Renal cortex interstitium (tissue), 11 donors: Measurements from ENCODE around the gene INPP4B. TPM values are rescaled to one million over a fixed set of nuclear protein-coding genes. Genes with fewer than 3 reads are reported as not detected.

Experiments
- DNase-seq, 11 donors: peaks; one replicate each; pipeline ENCODE4 v3.0.0-alpha.2; 2013; ENCODE audit warnings: low read depth in 9 of 11, low spot score in 4 of 11; ENCODE audit errors: extremely low read depth in 1 of 11
- polyA plus RNA-seq, 3 donors: library from polyadenylated mRNA; unstranded; fragments of 120-200 nt; gene quantifications; one replicate each; pipeline ENCODE4 v1.2.1, GENCODE V29; 2013; ENCODE audit not compliant: insufficient read length in 3 of 3

INPP4B gene
- polyA plus RNA-seq, 3 donors, result 9.2 to 11.7 (median 9.4) TPM

GRCh38 chr4:142352712-142353111 is 493.4 kb downstream of the INPP4B start:
- DNase-seq, result no peak

DNA sequence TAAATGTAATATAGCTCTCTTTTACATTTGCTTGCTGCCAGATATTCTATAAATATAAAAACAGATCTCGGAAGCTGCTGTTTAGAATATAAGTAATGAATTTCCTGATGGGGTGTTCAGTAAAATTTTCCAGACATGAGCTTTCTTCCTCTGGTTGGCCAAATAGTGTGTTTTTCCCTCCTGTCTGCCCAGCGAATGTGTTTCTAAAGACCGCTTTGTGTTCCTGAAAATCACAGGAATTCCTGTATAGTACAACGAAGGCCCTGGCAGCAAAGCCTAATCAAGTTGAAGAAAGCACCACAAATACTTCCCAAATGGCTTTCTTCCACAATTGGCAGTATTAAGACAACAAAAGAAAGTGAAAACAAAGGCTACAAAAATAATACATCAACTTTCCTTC is 494.1 kb downstream of the INPP4B start:
- no peak for DNase-seq

DNA sequence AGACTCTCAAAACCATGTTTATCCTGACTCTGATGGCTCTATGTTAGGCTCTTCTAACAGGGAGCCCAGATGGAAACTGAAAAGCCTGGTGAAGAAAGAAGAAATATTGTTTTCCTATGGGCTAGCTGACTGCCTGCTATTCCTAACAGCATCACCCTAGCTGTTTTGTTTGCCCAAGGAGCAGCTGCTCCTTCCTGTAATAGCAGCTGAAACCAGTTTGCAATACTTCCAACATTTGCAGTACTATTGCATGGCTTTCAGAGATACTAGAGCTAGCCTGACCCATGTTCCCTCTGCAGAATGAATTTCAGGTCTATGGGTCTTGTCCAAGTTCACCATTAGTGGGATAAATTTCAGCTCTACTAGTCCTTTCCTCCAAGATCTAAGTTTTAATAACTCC is 495.2 kb downstream of the INPP4B start:
- DNase-seq, result no peak

DNA sequence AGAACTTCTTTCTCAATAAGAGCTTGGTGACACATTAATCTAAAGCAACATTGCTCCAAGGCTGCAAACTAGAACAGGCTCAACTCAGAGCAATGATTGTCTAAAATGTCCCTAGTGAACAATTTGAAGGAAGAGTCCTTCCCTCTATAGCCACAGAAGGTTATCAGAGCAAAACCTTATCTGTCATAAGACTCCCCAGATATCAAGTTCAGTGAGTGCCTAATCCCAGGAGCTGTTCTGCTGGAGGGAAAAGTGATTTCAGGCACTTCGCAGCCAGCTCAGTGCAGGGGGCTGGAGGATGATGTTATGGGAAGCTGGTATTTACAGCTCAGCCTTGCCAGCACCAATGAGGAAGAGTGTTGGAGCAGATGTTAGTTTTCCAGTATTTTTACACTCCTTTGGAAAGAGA is 497.5 kb downstream of the INPP4B start:
- no peak for DNase-seq

DNA sequence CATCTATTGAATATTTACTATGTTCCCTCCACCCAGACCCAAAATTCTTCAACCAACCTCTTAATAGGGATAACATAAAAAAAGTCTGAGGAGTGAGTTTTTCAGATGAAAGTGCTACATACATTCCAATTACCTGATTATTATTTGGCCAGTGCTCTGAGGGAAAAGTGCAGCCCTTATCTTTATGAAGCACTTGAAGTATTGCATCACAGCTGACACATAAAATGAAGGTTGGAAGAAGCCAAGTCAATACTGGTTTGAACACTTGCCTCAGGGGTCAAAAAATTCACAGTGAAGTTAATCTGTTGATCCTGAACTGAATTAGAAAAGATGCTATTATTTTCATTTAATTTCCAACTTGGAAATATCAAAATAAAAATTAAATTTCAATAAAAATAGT is 498.9 kb downstream of the INPP4B start:
- no peak for DNase-seq

- DNase-seq, result no peak
These were observed 500.2 kb downstream of the INPP4B start for GRCh38 chr4:142345924-142346323.

GRCh38 chr4:142341268-142341667 is 504.8 kb downstream of the INPP4B start:
- DNase-seq, result no peak

DNA sequence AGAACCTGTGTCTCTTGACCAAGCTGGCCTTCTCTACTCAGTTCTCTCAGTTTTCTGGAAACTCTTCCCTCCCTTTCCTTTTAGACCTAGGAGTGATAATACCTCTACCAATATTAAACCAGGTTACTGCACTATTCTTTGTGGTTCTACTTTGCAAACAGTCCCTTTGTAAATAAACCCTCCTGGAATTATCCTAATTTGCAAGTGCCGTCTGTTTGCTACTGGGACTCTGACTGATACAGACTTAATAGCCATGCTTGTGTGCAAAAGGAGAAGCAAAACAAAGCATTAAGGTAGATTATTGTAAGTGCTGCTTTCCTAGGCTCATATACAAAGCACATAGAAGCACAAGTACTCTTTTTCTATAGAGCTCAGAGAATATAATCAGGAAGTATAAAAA is 507.0 kb downstream of the INPP4B start:
- no peak for DNase-seq

- no peak for DNase-seq
These were observed 509.7 kb downstream of the INPP4B start for GRCh38 chr4:142336251-142336934.

DNA sequence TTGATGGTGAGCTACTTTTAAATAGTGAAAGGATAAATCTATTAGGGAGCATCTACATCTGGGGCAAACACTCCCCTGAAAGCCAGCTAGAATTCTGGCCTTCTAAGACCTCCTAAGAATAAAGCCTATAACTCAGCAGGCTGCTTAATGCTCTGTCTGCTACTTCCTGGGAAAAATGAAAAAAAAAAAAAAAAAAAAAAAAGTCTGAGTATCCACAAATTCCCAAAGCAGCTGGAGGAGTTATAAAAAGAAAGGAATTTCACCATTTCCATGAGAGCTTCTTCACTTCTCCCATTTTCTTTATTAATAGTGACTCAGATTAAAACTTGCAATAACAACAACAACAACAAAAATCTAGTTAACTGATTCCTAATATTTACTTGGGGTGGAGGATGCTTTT is 511.2 kb downstream of the INPP4B start:
- DNase-seq, result no peak

DNA sequence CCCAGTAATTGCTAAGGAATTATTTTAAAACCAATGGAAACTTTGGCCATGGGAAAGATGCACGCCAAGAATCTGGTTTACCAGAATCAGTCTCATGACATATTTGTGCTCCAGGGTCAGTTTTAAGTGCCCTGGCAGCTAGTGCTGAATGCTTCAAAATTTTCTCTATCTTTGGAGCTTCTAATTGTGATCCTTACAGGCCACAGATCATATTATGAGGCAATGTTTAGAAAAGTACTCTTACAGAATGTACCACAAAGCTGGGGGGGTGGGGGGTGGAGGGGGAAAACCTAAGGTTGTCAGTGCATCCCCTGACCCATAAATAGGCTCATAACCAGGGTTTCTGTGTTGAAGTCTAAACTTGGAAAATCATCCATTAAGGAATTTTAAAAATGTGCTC is 514.5 kb downstream of the INPP4B start:
- no peak for DNase-seq

DNA sequence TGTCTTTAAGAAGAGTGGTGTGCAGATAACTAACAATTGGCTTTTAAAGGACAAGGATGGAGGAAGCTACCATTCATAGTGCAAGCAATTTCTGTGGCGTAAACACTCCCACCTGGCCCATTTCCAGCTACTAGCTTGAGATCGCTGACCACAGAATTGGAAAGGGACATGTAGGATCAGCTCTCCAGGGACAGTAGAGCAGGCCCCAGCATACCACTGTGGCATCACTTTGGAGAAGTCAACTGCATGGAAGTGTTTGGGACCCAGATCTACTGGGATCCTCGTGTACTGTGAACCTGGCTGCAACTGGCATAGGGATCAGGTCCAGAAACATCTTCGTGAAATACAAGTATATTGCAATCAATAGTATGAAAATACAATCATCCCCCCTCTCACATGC is 515.0 kb downstream of the INPP4B start:
- DNase-seq, result no peak

GRCh38 chr4:142330311-142330710 is 515.8 kb downstream of the INPP4B start:
- no peak for DNase-seq

- no peak for DNase-seq
These were observed 516.8 kb downstream of the INPP4B start for GRCh38 chr4:142329313-142329712.

GRCh38 chr4:142326181-142326580 is 519.9 kb downstream of the INPP4B start:
- DNase-seq, result no peak

- DNase-seq, result no peak
These were observed 521.5 kb downstream of the INPP4B start for GRCh38 chr4:142324572-142324971.

DNA sequence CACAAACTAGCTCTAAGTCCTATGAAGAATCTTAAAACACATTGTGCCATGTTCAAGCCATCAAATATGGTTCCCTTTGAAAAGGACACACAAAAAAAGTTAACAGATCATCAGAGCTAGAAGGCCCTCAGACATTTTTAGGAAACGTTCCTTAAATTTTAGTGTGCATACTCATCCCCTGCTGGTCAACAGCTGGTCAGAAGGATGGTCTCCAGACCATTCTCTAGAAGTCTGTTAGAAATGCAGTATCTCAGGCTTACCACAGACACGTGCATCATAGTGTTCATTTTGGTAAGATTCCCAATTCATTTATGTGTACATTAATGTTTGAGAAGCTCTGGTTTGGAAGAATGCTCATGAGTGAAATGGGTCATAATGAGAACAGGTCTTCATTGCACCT is 523.1 kb downstream of the INPP4B start:
- DNase-seq, result no peak

DNA sequence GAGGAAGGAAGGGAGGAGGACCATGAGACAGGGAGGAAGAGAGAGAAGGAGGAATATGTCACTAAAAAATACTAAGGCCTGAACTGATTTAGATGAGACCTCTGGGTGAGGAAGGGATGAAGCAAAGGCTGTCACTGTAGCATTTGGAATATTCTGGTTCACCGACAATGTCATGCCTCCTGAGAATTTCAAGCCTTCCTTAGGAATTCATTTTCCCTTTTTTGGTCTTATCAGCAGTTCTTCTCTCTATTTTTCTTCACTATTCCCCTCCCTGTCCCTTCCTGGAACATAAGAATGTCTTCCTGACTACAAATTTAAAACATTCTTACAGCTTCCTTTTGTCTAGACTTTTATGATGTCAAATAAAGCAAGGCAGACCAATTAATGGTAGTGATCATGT is 527.8 kb downstream of the INPP4B start:
- no peak for DNase-seq

GRCh38 chr4:142316913-142317312 is 529.2 kb downstream of the INPP4B start:
- DNase-seq, result no peak

DNA sequence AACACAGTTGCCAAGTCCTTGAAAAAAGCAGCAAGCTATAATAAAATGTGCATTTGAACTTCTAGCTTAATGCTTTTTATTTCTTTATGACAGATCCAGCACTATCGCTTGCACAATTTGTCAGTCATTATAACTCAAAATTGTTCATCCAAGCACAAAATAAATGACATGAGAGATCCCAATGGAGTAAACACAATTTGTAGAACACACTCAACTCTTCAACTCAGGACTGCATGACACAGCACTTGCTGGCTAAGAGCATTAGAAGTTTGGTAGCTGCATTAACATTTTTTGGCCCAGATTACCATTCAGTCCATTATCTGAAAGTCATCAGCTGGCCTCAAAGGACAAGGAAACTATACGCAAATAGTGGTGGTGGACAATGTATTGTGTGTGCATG is 530.1 kb downstream of the INPP4B start:
- DNase-seq, result no peak

- DNase-seq, result peak in 9 of 11 donors; percentile 9 to 43 (median 17)
These were observed 531.4 kb downstream of the INPP4B start for GRCh38 chr4:142314686-142315085.

DNA sequence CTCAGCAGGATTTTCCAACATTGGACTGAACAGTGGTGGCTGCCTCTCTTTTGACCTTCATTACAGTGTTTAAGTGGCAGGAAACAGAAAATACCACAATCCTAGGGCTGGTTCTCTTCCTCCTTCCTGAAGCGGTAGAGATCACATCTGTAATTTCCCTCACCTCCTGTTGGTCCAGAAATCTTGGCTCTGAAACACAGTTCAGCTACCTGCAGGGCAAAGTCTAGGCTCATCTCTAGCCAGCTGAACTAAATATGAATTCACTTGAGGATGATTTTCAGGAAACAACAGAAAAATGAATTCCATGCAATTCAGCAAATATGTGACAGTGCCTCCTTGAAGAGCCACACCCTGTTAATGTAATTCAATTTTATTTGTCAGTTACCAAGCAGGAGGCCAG is 531.9 kb downstream of the INPP4B start:
- no peak for DNase-seq
